HG02798 (cell line): Measurements from ENCODE around the gene CHD9.
A peak's percentile ranks its signal among the peaks of the same experiment; 100 is the strongest.
"Not testable (repeated sequence)": the region's sequence is repeated elsewhere in the genome, so short reads cannot be mapped to it uniquely, and the experiment has no call there.

Experiments
- ATAC-seq: cut with Tn5 transposase; IDR thresholded peaks from one replicate; pipeline ENCODE4 v1.9.1; 2021; ENCODE audit warnings: mild to moderate bottlenecking; ENCODE audit not compliant: unreplicated experiment, poor library complexity

CHD9 gene

GRCh38 chr16:53048139-53048915 is 6.5 kb upstream of the CHD9 start:
- ATAC-seq: no peak

DNA sequence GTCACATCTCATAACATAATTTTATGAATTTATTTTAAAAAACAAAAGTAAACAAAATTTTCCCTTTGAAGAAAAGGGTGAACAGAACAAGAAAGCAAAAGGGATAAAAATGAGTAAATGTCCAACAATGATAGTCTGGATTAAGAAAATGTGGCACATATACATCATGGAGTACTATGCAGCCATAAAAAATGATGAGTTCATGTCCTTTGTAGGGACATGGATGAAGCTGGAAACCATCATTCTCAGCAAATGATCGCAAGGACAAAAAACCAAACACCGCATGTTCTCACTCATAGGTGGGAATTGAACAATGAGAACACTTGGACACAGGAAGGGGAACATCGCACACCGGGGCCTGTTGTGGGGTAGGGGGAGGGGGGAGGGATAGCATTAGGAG is 3.5 kb upstream of the CHD9 start:
- ATAC-seq: not testable (repeated sequence)

- ATAC-seq: peak; percentile 24
Observed at GRCh38 chr16:53052519-53053501, 2.0 kb upstream of the CHD9 start, which contains the start of gene CHD9NB. Gene CHD9NB, minus strand, starts transcription at chr16:53052897. Its CDS starts 8,739 bp downstream, at chr16:53044158.

GRCh38 chr16:53053967-53054669 is 673 bp upstream of the CHD9 start:
- ATAC-seq: peak; percentile 31

DNA sequence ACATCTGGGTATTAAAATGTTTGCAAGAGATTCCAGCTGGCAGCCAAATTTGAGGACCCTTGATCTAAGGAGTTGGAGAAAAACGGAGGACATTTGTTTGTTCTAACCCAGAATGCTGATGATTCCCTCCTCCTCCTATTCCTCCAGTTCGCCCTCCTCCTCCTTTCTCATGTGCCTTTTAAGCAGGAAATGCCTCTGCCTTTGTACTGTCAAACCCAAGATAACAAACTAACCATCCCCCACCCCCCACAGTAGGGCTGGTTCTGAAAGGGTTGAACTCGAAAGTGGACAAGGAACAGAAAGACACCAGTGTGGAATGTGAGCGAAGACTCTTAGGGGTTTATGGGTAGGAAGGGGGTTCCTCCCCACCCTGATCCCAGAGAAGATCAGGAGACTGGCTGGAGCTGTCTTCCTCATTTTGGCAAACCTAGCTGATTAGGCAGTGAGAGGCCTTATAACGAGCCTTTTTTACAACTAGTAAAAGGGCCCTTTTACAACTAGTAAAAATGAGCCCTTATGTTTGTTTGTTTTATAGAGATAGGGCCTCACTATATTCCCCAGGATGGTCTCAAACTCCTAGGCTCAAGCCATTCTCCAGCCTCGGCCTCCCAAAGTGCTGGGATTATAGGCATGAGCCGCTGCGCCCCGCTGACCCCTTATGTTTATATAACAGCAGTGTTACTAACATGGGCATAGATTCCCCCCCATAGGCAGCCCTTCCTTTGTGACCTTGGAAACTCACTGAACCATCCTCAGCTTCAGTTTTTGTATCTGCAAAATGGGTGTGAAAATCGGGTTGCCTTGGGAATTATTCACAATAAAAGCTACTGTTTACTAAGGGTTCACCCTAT is 975 bp downstream of the CHD9 start:
- ATAC-seq: no peak

DNA sequence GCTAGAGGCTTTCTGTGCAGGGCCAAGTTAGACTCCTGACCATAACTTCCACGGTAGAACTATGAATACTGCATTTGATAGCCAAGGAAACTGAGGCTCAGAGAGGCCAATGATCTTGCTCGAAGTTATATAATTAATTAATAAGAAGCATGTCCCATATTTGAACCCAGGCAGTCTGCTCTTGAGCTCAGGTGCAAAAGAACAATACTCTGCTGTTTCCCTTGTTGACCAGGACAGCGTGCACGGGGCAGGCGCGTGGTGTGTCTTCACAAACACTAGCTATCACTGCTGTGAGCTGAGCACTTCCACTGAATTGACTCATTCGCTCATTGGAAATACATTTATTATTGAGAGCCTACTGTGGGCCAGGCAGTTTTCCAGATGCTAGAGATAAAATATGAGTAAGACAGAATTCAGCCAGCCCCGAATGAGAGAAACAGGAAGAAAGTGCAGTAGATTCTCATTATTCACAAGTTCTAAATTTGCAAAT is 1.6 kb downstream of the CHD9 start:
- no peak for ATAC-seq

DNA sequence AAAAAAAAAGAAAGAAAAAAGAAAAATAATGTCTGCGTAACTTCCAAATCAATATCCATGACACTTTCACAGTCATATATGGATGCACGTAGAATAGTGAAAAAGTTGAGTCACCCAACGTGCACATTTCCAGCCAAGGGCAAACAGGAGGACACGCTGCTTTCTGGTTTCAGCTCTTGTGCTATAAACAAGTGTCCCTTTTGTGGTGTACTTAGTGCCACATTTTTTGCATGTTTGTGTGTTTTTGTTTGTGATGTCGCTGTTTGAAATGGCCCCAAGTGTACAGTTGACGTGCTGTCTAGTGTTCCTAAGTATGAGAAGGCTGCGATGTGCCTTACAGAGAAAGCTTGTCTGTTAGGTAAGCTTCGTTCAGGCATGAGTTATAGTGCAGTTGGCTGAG is 2.9 kb downstream of the CHD9 start:
- ATAC-seq: no peak

GRCh38 chr16:53058441-53058840 is 3.6 kb downstream of the CHD9 start:
- no peak for ATAC-seq

DNA sequence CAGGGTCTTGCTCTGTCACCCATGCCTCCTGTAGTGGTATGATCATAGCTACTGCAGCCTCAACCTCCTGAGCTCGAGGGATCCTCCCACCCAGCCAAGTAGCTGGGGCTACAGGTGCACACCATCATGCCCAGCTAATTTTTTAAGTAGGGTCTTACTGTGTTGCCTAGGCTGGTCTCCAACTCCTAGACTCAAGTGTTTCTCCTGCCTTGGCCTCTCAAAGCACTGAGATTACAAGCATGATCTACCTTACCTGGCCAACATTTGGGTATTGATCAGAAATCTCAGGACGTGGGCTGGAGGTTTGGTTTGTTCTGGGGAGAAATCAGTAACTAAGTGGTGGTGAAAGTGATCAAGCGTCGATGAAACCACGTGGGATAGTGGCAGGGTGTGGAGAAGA is 4.1 kb downstream of the CHD9 start:
- ATAC-seq: no peak

- ATAC-seq: no peak
Observed at GRCh38 chr16:53059672-53060071, 4.9 kb downstream of the CHD9 start.

DNA sequence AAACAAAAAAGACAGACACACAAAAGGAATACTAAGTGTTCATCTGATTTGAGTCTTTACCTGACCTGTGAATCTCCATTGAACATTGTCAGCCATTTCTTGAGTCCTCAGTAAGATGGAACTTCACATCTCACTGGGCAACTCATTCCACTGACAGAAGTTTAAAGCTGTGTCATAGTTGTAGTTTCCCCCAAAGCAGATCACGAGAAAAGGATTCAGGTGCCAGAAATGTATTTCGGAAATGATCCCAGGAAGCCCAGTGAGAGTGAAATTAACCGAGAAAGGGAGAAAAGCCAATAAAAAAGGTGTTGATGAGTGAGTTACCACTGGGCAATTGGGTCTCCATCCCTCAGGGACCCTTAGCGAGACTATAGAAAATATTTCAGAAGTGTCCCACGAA is 6.5 kb downstream of the CHD9 start:
- peak; percentile 20 for ATAC-seq

GRCh38 chr16:53061701-53062159 is 6.9 kb downstream of the CHD9 start:
- ATAC-seq: peak; percentile 89

GRCh38 chr16:53064081-53064578 is 9.3 kb downstream of the CHD9 start:
- no peak for ATAC-seq

GRCh38 chr16:53065461-53066061 is 10.8 kb downstream of the CHD9 start:
- ATAC-seq: no peak

- no peak for ATAC-seq
Observed at GRCh38 chr16:53067675-53068074, 12.9 kb downstream of the CHD9 start.

DNA sequence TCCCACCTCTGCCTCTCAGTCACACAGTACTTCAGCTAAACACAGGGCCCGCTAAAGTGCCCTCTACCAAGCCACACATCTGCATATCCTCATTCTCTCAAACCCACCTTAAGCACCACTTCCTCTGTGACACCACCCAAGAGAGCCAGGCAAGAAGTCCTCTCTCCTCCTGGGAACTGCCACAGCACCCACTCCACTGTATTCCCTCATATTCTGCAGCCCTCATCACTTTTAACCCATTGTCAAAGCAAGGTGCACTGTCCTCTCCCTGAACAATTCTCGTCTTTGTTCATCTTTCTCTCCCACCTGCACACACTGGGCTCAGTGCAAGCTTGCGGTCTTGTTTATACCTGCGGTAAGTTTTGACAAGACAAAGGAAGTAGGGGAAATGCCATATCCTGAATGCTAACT is 13.6 kb downstream of the CHD9 start:
- peak; percentile 61 for ATAC-seq

GRCh38 chr16:53069772-53070171 is 15.0 kb downstream of the CHD9 start:
- no peak for ATAC-seq

DNA sequence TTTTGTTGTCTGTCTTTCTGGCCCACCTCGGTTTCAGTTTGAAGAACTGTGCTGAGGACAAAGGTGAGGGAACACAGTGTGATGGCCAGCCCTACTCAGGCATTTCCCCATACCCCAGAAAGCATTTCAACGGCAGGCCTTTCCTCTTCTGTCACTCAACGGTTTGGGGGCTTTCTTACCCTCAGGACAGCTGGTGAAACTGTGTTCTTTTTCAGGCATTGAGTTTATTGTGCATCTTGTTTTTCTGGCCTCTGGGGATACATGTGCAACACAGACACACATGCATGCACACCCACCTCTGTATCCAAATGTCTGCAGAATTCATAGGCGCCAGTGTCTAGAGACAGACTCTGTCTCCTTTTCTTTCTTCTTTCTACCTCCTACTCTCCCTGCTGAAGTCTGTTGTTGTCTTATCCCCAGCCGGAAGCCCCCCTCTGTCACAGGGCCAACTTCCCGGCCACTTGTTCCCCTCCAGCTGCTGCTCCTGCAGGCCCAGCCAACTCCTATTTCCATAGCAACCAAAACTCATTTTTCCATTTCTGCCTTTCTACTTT is 17.0 kb downstream of the CHD9 start:
- ATAC-seq: peak; percentile 54
